BE2C (cell line): ENCODE results near the gene DNASE1L3.
"Not testable (repeated sequence)": the region's sequence is repeated elsewhere in the genome, so short reads cannot be mapped to it uniquely, and the experiment has no call there.

ENCODE experiments used
- DNase-seq: peaks from one replicate; pipeline ENCODE4 v3.0.0-alpha.2; 2020
- H3K27me3 ChIP-seq: fragments of 250-450 bp; sonication (Bioruptor Pico); 2 replicates; pipeline ENCODE4 v1.5.1; 2020; ENCODE audit warnings: mild to moderate bottlenecking
- H3K36me3 ChIP-seq: fragments of 250-450 bp; sonication (Bioruptor Pico); 2 replicates; pipeline ENCODE4 v1.5.1; 2020; ENCODE audit warnings: mild to moderate bottlenecking
- H3K4me1 ChIP-seq: fragments of 250-450 bp; sonication (Bioruptor Pico); 2 replicates; pipeline ENCODE4 v1.5.1; 2020
- H3K4me3 ChIP-seq: 2 replicates; pipeline ENCODE4 v1.5.1; 2011; ENCODE audit warnings: low read depth, low read length
- H3K9me3 ChIP-seq: fragments of 250-450 bp; sonication (Bioruptor Pico); 2 replicates; pipeline ENCODE4 v1.5.1; 2020
- TF ChIP-seq, protein P1 (sequence below): IDR thresholded peaks from 2 replicates; pipeline ENCODE4 v1.5.1; 2012; ENCODE audit warnings: mild to moderate bottlenecking, low read depth, low read length

The DNASE1L3 gene

GRCh38 chr3:58206406-58207011, 4.3 kb downstream of the DNASE1L3 start:
- Histone ChIP-seq H3K4me1 (no peaks in the 10 kb centered on the region), H3K4me3 (no peak overlapping the region), H3K36me3 (no peaks in the 10 kb centered on the region), H3K9me3 (no peaks in the 10 kb centered on the region), H3K27me3 (no peaks in the 10 kb centered on the region)
- no peak for DNase-seq
- TF ChIP-seq, protein P1, sequence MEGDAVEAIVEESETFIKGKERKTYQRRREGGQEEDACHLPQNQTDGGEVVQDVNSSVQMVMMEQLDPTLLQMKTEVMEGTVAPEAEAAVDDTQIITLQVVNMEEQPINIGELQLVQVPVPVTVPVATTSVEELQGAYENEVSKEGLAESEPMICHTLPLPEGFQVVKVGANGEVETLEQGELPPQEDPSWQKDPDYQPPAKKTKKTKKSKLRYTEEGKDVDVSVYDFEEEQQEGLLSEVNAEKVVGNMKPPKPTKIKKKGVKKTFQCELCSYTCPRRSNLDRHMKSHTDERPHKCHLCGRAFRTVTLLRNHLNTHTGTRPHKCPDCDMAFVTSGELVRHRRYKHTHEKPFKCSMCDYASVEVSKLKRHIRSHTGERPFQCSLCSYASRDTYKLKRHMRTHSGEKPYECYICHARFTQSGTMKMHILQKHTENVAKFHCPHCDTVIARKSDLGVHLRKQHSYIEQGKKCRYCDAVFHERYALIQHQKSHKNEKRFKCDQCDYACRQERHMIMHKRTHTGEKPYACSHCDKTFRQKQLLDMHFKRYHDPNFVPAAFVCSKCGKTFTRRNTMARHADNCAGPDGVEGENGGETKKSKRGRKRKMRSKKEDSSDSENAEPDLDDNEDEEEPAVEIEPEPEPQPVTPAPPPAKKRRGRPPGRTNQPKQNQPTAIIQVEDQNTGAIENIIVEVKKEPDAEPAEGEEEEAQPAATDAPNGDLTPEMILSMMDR: no peak

DNA sequence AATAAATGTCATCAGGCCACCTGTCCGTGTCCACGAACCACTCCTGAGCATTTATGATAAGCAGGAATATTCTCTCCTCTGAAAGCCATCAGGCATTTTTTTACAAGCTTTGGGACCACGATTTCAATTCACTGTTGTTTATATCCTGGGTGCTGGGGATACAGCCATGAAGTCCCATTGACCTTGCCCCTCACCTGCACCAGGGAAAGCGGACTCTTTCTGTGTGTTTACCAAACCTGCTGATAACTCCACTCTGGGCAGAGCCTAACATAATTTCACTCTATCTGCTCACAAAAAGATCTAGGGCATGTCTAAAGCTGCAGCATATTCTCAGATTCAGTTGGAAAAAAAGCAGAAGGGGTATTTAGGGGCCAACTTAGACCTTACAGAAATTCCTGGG, 4.8 kb downstream of the DNASE1L3 start:
- no peaks in the 10 kb centered on the region for H3K36me3 ChIP-seq
- TF ChIP-seq, protein P1: no peak
- no peak overlapping the region for H3K4me3 ChIP-seq
- H3K27me3 ChIP-seq: no peaks in the 10 kb centered on the region
- no peak for DNase-seq
- no peaks in the 10 kb centered on the region for H3K4me1 ChIP-seq
- H3K9me3 ChIP-seq: no peaks in the 10 kb centered on the region

DNA sequence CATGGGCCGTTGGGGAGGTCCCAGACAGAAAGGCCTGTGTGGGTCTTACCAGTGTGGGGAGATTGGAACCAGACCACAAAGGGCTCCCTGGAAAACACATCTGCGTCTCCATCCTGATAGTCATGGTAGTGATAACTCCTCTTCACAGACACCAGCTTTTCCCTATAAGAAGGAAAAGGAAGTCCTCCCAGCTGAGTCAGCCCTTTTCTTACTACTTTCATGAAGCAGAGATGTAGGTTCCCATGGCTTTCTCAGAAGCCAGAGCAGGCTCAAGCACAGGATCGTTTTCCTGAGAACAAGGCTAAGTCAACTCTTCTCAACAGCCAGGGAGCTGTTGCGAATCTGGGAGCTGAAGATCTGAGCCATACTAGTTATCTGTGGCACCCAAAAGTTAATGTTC, 6.1 kb downstream of the DNASE1L3 start:
- TF ChIP-seq, protein P1: no peak
- no peak for DNase-seq
- H3K4me3 ChIP-seq: no peak overlapping the region
- H3K9me3 ChIP-seq: no peaks in the 10 kb centered on the region
- H3K36me3 ChIP-seq: no peaks in the 10 kb centered on the region
- no peaks in the 10 kb centered on the region for H3K4me1 ChIP-seq
- H3K27me3 ChIP-seq: no peaks in the 10 kb centered on the region

DNA sequence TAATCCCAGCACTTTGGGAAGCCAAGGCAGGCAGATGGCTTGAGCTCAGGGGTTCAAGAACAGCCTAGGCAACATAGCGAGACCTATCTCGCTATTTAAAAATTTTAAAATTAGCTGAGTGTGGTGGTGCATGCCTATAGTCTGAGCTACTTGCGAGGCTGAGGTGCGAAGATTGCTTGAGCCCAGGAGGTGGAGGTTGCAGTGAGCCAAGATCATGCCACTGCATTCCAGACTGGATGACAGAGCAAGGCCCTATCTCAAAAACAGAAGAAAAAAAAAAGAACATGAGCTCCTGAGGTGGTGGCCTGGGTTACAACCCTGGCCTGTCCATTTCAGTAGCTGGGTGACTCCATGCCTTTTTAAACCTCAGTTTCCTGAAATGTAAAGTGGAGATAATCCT, 7.2 kb downstream of the DNASE1L3 start:
- Histone ChIP-seq H3K4me1 (no peaks in the 10 kb centered on the region), H3K9me3 (no peaks in the 10 kb centered on the region), H3K36me3 (no peaks in the 10 kb centered on the region), H3K27me3 (no peaks in the 10 kb centered on the region), H3K4me3 (no peak overlapping the region)
- DNase-seq: no peak
- TF ChIP-seq, protein P1: no peak

- no peak overlapping the region for H3K4me3 ChIP-seq
- no peak for DNase-seq
- H3K4me1 ChIP-seq: no peaks in the 10 kb centered on the region
- no peaks in the 10 kb centered on the region for H3K27me3 ChIP-seq
- no peaks in the 10 kb centered on the region for H3K9me3 ChIP-seq
- H3K36me3 ChIP-seq: no peaks in the 10 kb centered on the region
- TF ChIP-seq, protein P1: no peak
Measured at GRCh38 chr3:58202917-58203360, 7.8 kb downstream of the DNASE1L3 start.

GRCh38 chr3:58201451-58201850, 9.3 kb downstream of the DNASE1L3 start:
- DNase-seq, H3K27me3 ChIP-seq, H3K4me3 ChIP-seq, H3K9me3 ChIP-seq, H3K36me3 ChIP-seq, H3K4me1 ChIP-seq: not testable (repeated sequence)

DNA sequence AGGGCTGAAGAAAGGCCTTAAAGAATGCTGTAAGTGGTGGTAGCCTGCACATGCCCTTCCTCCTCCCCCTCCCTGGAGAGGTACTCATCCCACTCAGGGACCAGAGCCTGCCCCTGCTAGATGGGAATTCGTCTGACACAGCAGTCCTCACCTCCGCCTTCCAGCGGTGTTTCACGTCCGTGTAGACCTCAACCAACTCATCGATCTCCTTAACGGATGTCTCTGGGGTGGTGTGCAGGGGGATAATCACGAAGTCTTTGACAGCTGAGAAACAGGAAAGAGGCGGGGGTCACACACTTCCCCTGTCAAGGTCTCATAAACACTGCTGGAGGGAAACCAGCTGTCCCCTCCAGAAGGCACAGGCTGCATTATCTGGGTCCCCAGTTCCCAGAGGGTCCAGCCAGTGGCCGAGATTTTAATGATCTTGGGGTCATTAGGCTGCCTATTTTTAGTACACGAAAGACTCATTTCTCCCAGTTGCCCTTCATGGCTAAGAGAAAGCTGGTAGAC, 9.9 kb downstream of the DNASE1L3 start:
- no peaks in the 10 kb centered on the region for H3K27me3 ChIP-seq
- TF ChIP-seq, protein P1: no peak
- DNase-seq: no peak
- no peaks in the 10 kb centered on the region for H3K36me3 ChIP-seq
- H3K9me3 ChIP-seq: no peaks in the 10 kb centered on the region
- H3K4me3 ChIP-seq: no peak overlapping the region
- H3K4me1 ChIP-seq: no peaks in the 10 kb centered on the region
